ENCODE results near the gene GRIA3. TPM values are rescaled to one million over a fixed set of nuclear protein-coding genes. Genes with fewer than 3 reads are reported as not detected.

The GRIA3 gene
- total RNA-seq, 4 donors from 2014 or later: 0.45 to 0.83 (median 0.56) TPM

- no peak for DNase-seq (ENCODE audit: extremely low spot score)
- intact Hi-C loops (cut with DNase I): no loop called here
- no peak overlapping the region for H3K27ac ChIP-seq (replicated peaks in 1 of 4)
- no peaks in the 10 kb centered on the region for H3K9me3 ChIP-seq
- no peaks in the 10 kb centered on the region for H3K4me1 ChIP-seq
- H3K4me3 ChIP-seq: no peak overlapping the region
- no peaks in the 10 kb centered on the region for H3K27me3 ChIP-seq
- TF ChIP-seq POLR2A (IDR thresholded peaks at IDR 0.05; ENCODE audit: low read depth) (no peak), CTCF (IDR thresholded peaks at IDR 0.05) (no peak), EP300 (IDR thresholded peaks at IDR 0.05) (no peak), POLR2AphosphoS5 (IDR thresholded peaks at IDR 0.05) (no peak)
- H3K36me3 ChIP-seq: no peaks in the 10 kb centered on the region
These were observed 147.3 kb downstream of the GRIA3 start for GRCh38 chrX:123331349-123331748.

- intact Hi-C loops (cut with DNase I): no loop called here
- DNase-seq (ENCODE audit: extremely low spot score): no peak
- 50% methylated on average over 1 of the region's 1 CpG for WGBS
- H3K4me3 ChIP-seq: no peak overlapping the region
- H3K27me3 ChIP-seq: no peaks in the 10 kb centered on the region
- H3K27ac ChIP-seq (replicated peaks in 1 of 4): no peak overlapping the region
- TF ChIP-seq POLR2AphosphoS5 (IDR thresholded peaks at IDR 0.05) (no peak), CTCF (IDR thresholded peaks at IDR 0.05) (no peak), POLR2A (IDR thresholded peaks at IDR 0.05; ENCODE audit: low read depth) (no peak), EP300 (IDR thresholded peaks at IDR 0.05) (no peak)
- no peaks in the 10 kb centered on the region for H3K9me3 ChIP-seq
- no peaks in the 10 kb centered on the region for H3K36me3 ChIP-seq
- H3K4me1 ChIP-seq: no peaks in the 10 kb centered on the region
These were observed 147.8 kb downstream of the GRIA3 start for GRCh38 chrX:123331859-123332258.

- H3K27me3 ChIP-seq: no peaks in the 10 kb centered on the region
- no peaks in the 10 kb centered on the region for H3K9me3 ChIP-seq
- no peak overlapping the region for H3K4me3 ChIP-seq
- intact Hi-C loops (cut with DNase I): no loop called here
- 82% methylated on average over 1 of the region's 1 CpG for WGBS
- no peak for DNase-seq (ENCODE audit: extremely low spot score)
- TF ChIP-seq CTCF (IDR thresholded peaks at IDR 0.05): no peak
- TF ChIP-seq EP300 (IDR thresholded peaks at IDR 0.05): no peak
- TF ChIP-seq POLR2A (IDR thresholded peaks at IDR 0.05; ENCODE audit: low read depth): no peak
- no peak for TF ChIP-seq POLR2AphosphoS5 (IDR thresholded peaks at IDR 0.05)
- H3K4me1 ChIP-seq: no peaks in the 10 kb centered on the region
- H3K36me3 ChIP-seq: no peaks in the 10 kb centered on the region
- no peak overlapping the region for H3K27ac ChIP-seq (replicated peaks in 1 of 4)
These were observed 152.6 kb downstream of the GRIA3 start for GRCh38 chrX:123336666-123337065.

- no peak for DNase-seq (ENCODE audit: extremely low spot score)
- TF ChIP-seq CTCF (IDR thresholded peaks at IDR 0.05): no peak
- TF ChIP-seq POLR2A (IDR thresholded peaks at IDR 0.05; ENCODE audit: low read depth): no peak
- TF ChIP-seq POLR2AphosphoS5 (IDR thresholded peaks at IDR 0.05): no peak
- TF ChIP-seq EP300 (IDR thresholded peaks at IDR 0.05): no peak
- H3K4me1 ChIP-seq: no peaks in the 10 kb centered on the region
- H3K27me3 ChIP-seq: no peaks in the 10 kb centered on the region
- WGBS: 55% methylated on average over 7 of the region's 7 CpGs
- H3K4me3 ChIP-seq: no peak overlapping the region
- no peak overlapping the region for H3K27ac ChIP-seq (replicated peaks in 1 of 4)
- no peaks in the 10 kb centered on the region for H3K36me3 ChIP-seq
- H3K9me3 ChIP-seq: no peaks in the 10 kb centered on the region
- intact Hi-C loops (cut with DNase I): no loop called here
These were observed 154.0 kb downstream of the GRIA3 start for GRCh38 chrX:123337886-123338639.

All from esophagus muscularis mucosa (tissue), 4 donors.